Progenitor cell of endocrine pancreas (in vitro differentiated cells): ENCODE results near the gene MPND. TPM values are rescaled to one million over a fixed set of nuclear protein-coding genes. Genes with fewer than 3 reads are reported as not detected.

Source experiments
- DNase-seq: peaks from one replicate; pipeline ENCODE4 v3.0.0; 2021; ENCODE audit warnings: low spot score; ENCODE audit not compliant: unreplicated experiment
- H3K27ac Mint-ChIP-seq: 2 replicates; pipeline ENCODE4 v1.8.0; 2021; ENCODE audit warnings: mild to moderate bottlenecking, moderate library complexity, mixed read lengths
- H3K27me3 Mint-ChIP-seq: 2 replicates; pipeline ENCODE4 v1.8.0; 2021; ENCODE audit warnings: mixed read lengths
- H3K36me3 Mint-ChIP-seq: 2 replicates; pipeline ENCODE4 v1.8.0; 2022; ENCODE audit warnings: mixed read lengths; ENCODE audit not compliant: insufficient read depth
- H3K4me1 Mint-ChIP-seq: 2 replicates; pipeline ENCODE4 v1.8.0; 2021; ENCODE audit warnings: low read depth, mixed read lengths
- H3K4me3 Mint-ChIP-seq: 2 replicates; pipeline ENCODE4 v1.8.0; 2021; ENCODE audit warnings: low read depth, mild to moderate bottlenecking, moderate library complexity, mixed read lengths
- H3K9me3 Mint-ChIP-seq: 2 replicates; pipeline ENCODE4 v1.8.0; 2021; ENCODE audit warnings: low read depth, mixed read lengths
- CTCF ChIP-seq: fragments of 200-600 bp; sonication (generic); IDR thresholded peaks from one replicate; pipeline ENCODE4 v1.5.0; 2021; ENCODE audit warnings: antibody characterized with exemption, mild to moderate bottlenecking; ENCODE audit not compliant: unreplicated experiment
- total RNA-seq: library from RNA; stranded (reverse); gene quantifications from 2 replicates; pipeline ENCODE4 v1.2.1, GENCODE V29; 2021

The MPND gene
- total RNA-seq, 1 donor from 2014 or later: 62.2 TPM

GRCh38 chr19:4352701-4353121, 9.3 kb downstream of the MPND start:
- Mint-ChIP-seq H3K36me3 (peaks cover 6% of the 10 kb centered on the region), H3K9me3 (no peaks in the 10 kb centered on the region), H3K27me3 (no peaks in the 10 kb centered on the region), H3K4me3 (no peak overlapping the region), H3K27ac (no peak overlapping the region), H3K4me1 (no peaks in the 10 kb centered on the region)
- DNase-seq: peak; percentile 65
- peak; percentile 94 for TF ChIP-seq CTCF

DNA sequence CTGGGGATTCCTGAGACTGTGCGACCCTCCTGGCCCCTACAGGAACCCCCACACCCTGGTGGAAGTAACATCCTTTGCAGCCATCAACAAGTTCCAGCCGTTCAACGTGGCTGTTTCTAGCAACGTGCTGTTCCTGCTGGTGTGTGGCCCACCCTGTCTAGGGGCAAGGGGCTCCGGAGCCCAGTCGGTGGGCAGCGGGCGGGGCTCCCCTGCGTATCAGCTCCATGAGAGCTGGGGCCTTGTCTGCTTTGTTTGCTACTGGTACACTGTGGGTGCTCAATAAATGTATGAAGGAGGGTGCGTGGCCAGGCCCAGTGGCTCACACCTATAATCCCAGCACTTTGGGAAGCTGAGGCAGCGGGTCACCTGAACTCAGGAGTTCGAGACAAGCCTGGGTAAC, 10.9 kb downstream of the MPND start:
- Mint-ChIP-seq H3K4me3 (no peak overlapping the region), H3K4me1 (no peaks in the 10 kb centered on the region), H3K27me3 (no peaks in the 10 kb centered on the region), H3K27ac (no peak overlapping the region), H3K36me3 (peaks cover 5% of the 10 kb centered on the region), H3K9me3 (no peaks in the 10 kb centered on the region)
- TF ChIP-seq CTCF: no peak
- DNase-seq: no peak

- H3K4me3 Mint-ChIP-seq: no peak overlapping the region
- H3K36me3 Mint-ChIP-seq: peaks cover 3% of the 10 kb centered on the region
- H3K27me3 Mint-ChIP-seq: no peaks in the 10 kb centered on the region
- DNase-seq: no peak
- no peaks in the 10 kb centered on the region for H3K4me1 Mint-ChIP-seq
- no peaks in the 10 kb centered on the region for H3K9me3 Mint-ChIP-seq
- H3K27ac Mint-ChIP-seq: no peak overlapping the region
- no peak for TF ChIP-seq CTCF
Measured at GRCh38 chr19:4354897-4355296, 11.5 kb downstream of the MPND start.

- Mint-ChIP-seq H3K36me3 (peaks cover 5% of the 10 kb centered on the region), H3K4me1 (peaks cover 1% of the 10 kb centered on the region), H3K9me3 (no peaks in the 10 kb centered on the region), H3K27ac (no peak overlapping the region), H3K27me3 (no peaks in the 10 kb centered on the region), H3K4me3 (no peak overlapping the region)
- no peak for TF ChIP-seq CTCF
- DNase-seq: no peak
Measured at GRCh38 chr19:4357095-4357797, 13.9 kb downstream of the MPND start.

- Mint-ChIP-seq H3K27me3 (no peaks in the 10 kb centered on the region), H3K9me3 (no peaks in the 10 kb centered on the region), H3K4me3 (no peak overlapping the region), H3K4me1 (peaks cover 1% of the 10 kb centered on the region), H3K36me3 (peaks cover 4% of the 10 kb centered on the region), H3K27ac (no peak overlapping the region)
- no peak for TF ChIP-seq CTCF
- no peak for DNase-seq
Measured at GRCh38 chr19:4357921-4358326, 14.6 kb downstream of the MPND start.
